A549 (cell line): Measurements from ENCODE around the gene NAT8L. TPM values are rescaled to one million over a fixed set of nuclear protein-coding genes. Genes with fewer than 3 reads are reported as not detected.

Experiments used
- ATAC-seq, 2 experiments: fragments of 200-7000 bp in 1 of 2; fragments of >200 bp in 1 of 2; cut with Nextera tagmentation in 1 of 2; cut with Tn5 transposase in 1 of 2; 3 replicates each; pipeline versions ENCODE4 v1.8.0 to v1.9.1; 2018 to 2020; ENCODE audit warnings: mild to moderate bottlenecking in 1 of 2, moderate library complexity in 1 of 2
- CTCF ChIA-PET: fragments of 300-600 bp; sonication (Branson Sonifier 250); formaldehyde crosslinking; extraction: SDS; loops from one replicate; lab custom pipeline; 2021; ENCODE audit warnings: antibody characterized with exemption, inconsistent platforms; lab: Yijun Ruan, JAX
- POLR2A ChIA-PET: fragments of 350-600 bp; formaldehyde crosslinking; extraction: SDS; loops from one replicate; lab custom pipeline; 2021; ENCODE audit warnings: antibody characterized with exemption, inconsistent platforms; lab: Yijun Ruan, JAX
- DNase-seq, 2 experiments: peaks; one replicate each; pipeline versions ENCODE4 v3.0.0 to v3.0.0-alpha.2; 2011 to 2016; ENCODE audit warnings: low read depth in 1 of 2, low spot score in 1 of 2
- FAIRE-seq: peaks from 2 replicates; lab custom pipeline; 2011; peaks lifted over from hg19 to GRCh38; lab: Jason Lieb, UNC
- H3K27ac ChIP-seq, 2 experiments: fragments of >200 bp; sonication (Bioruptor Twin); formaldehyde crosslinking; 3 replicates each; pipeline ENCODE4 v1.5.1; 2016 to 2017
- H3K4me1 ChIP-seq: fragments of >200 bp; sonication (Bioruptor Twin); formaldehyde crosslinking; 3 replicates; pipeline ENCODE4 v1.6.1; 2016
- H3K4me2 ChIP-seq: fragments of >200 bp; sonication (Bioruptor Twin); formaldehyde crosslinking; 3 replicates; pipeline ENCODE4 v1.6.1; 2016
- H3K4me3 ChIP-seq: fragments of >200 bp; sonication (Bioruptor Twin); formaldehyde crosslinking; 3 replicates; pipeline ENCODE4 v1.5.1; 2016
- H3K9me3 ChIP-seq: fragments of >200 bp; sonication (Bioruptor Twin); formaldehyde crosslinking; 3 replicates; pipeline ENCODE4 v1.6.1; 2016
- BCL3 ChIP-seq: fragments of >200 bp; sonication (Bioruptor Twin); formaldehyde crosslinking; IDR thresholded peaks from 3 replicates; pipeline ENCODE4 v1.6.1; 2016
- BHLHE40 ChIP-seq: IDR thresholded peaks from 2 replicates; pipeline ENCODE4 v1.6.1; 2012; ENCODE audit warnings: low read depth, low read length, inconsistent platforms
- CBX2 ChIP-seq: fragments of 200-600 bp; sonication (generic); IDR thresholded peaks from 2 replicates; pipeline ENCODE4 v1.6.1; 2016; ENCODE audit warnings: low read depth, mild to moderate bottlenecking, borderline replicate concordance
- CEBPB ChIP-seq, 2 experiments: fragments of >200 bp in 1 of 2; sonication (Bioruptor Twin) in 1 of 2; formaldehyde crosslinking in 1 of 2; IDR thresholded peaks; 2 replicates each; pipeline ENCODE4 v1.6.1; 2012 to 2016
- EHF ChIP-seq: fragments of 250-450 bp; sonication (Bioruptor Pico); IDR thresholded peaks from 2 replicates; pipeline ENCODE4 v1.5.0; 2020; ENCODE audit warnings: mild to moderate bottlenecking
- EP300 ChIP-seq, 2 experiments: fragments of >200 bp; sonication (Bioruptor Twin); formaldehyde crosslinking; IDR thresholded peaks; 2 replicates in 1 of 2; 3 replicates in 1 of 2; pipeline ENCODE4 v1.6.1; 2016 to 2017
- FOSB ChIP-seq: fragments of 250-450 bp; sonication (Bioruptor Pico); IDR thresholded peaks from 2 replicates; pipeline ENCODE4 v1.5.0; 2020; ENCODE audit warnings: mild to moderate bottlenecking, moderate library complexity
- GATA3 ChIP-seq: IDR thresholded peaks from 2 replicates; pipeline ENCODE4 v1.6.1; 2012; ENCODE audit warnings: borderline replicate concordance
- HOXB5 ChIP-seq: fragments of 250-450 bp; sonication (Bioruptor Pico); IDR thresholded peaks from 2 replicates; pipeline ENCODE4 v1.5.0; 2020; ENCODE audit warnings: mild to moderate bottlenecking, moderate library complexity
- KDM1A ChIP-seq: fragments of 200-600 bp; sonication (generic); IDR thresholded peaks from 2 replicates; pipeline ENCODE4 v1.6.1; 2016; ENCODE audit warnings: low read depth, mild to moderate bottlenecking
- MAZ ChIP-seq: fragments of 150-350 bp; IDR thresholded peaks from 2 replicates; pipeline ENCODE4 v1.6.1; 2014; ENCODE audit warnings: antibody characterized with exemption, low read depth, low read length, borderline replicate concordance
- NPAS2 ChIP-seq: fragments of 250-450 bp; sonication (Bioruptor Pico); IDR thresholded peaks from 2 replicates; pipeline ENCODE4 v1.8.0; 2022; ENCODE audit warnings: mild to moderate bottlenecking, moderate library complexity, borderline replicate concordance
- PBX3 ChIP-seq: IDR thresholded peaks from 2 replicates; pipeline ENCODE4 v1.6.1; 2012
- PHF8 ChIP-seq: fragments of 200-600 bp; sonication (generic); IDR thresholded peaks from 2 replicates; pipeline ENCODE4 v1.6.1; 2016; ENCODE audit warnings: low read depth, mild to moderate bottlenecking, antibody characterized with exemption, moderate library complexity, borderline replicate concordance
- RAD21 ChIP-seq, 2 experiments: fragments of >200 bp in 1 of 2; sonication (Bioruptor Twin) in 1 of 2; formaldehyde crosslinking in 1 of 2; IDR thresholded peaks in 1 of 2; conservative IDR thresholded peaks in 1 of 2; 2 replicates in 1 of 2; 3 replicates in 1 of 2; pipeline ENCODE4 v1.6.1; 2012 to 2018; ENCODE audit warnings: inconsistent platforms in 1 of 2
- RARB ChIP-seq: fragments of 250-450 bp; sonication (Bioruptor Pico); IDR thresholded peaks from 2 replicates; pipeline ENCODE4 v1.8.0; 2021; ENCODE audit warnings: mild to moderate bottlenecking, moderate library complexity
- RCOR1 ChIP-seq: fragments of 150-350 bp; IDR thresholded peaks from 2 replicates; pipeline ENCODE4 v1.6.1; 2014; ENCODE audit warnings: antibody characterized with exemption, low read length, low read depth
- RNF2 ChIP-seq: fragments of 200-600 bp; sonication (generic); IDR thresholded peaks from 2 replicates; pipeline ENCODE4 v1.6.1; 2016; ENCODE audit warnings: low read depth, mild to moderate bottlenecking, antibody characterized with exemption, moderate library complexity, borderline replicate concordance
- SREBF2 ChIP-seq: fragments of 450-650 bp; IDR thresholded peaks from 2 replicates; pipeline ENCODE4 v1.6.1; 2014; ENCODE audit warnings: mild to moderate bottlenecking, moderate library complexity
- TP53 ChIP-seq: fragments of 250-450 bp; sonication (Bioruptor Pico); IDR thresholded peaks from 2 replicates; pipeline ENCODE4 v1.5.0; 2021; ENCODE audit warnings: mild to moderate bottlenecking, moderate library complexity
- USF2 ChIP-seq: fragments of 450-650 bp; IDR thresholded peaks from 2 replicates; pipeline ENCODE4 v1.6.1; 2014; ENCODE audit warnings: antibody characterized with exemption
- ZC3H11A ChIP-seq: fragments of 450-650 bp; IDR thresholded peaks from 2 replicates; pipeline ENCODE4 v1.6.1; 2014; ENCODE audit warnings: antibody characterized with exemption, mild to moderate bottlenecking
- WGBS: methylation state at CpG from one replicate; pipeline ENCODE4 v1.1.6; 2017; ENCODE audit errors: missing lambda C conversion rate; 5-methylcytosine and 5-hydroxymethylcytosine counted together
- polyA plus RNA-seq, 4 experiments: library from polyadenylated mRNA; depleted of rRNA in 3 of 4; stranded (reverse); fragments of >200 nt; fragmentation: RNase III in 1 of 4; extraction: RNeasy Plus Mini Kit Qiagen cat#74134 plus additional on column Dnase treatment in 1 of 4; gene quantifications; 2 replicates in 3 of 4; 3 replicates in 1 of 4; pipeline ENCODE4 v1.2.3, GENCODE V29; 2011 to 2017
- TF ChIP-seq, protein P1 (sequence below): fragments of 250-450 bp; sonication (Bioruptor Pico); IDR thresholded peaks from 2 replicates; pipeline ENCODE4 v1.5.0; 2021; ENCODE audit warnings: mild to moderate bottlenecking, moderate library complexity, borderline replicate concordance
- TF ChIP-seq, protein P2 (sequence below): fragments of 250-450 bp; sonication (Bioruptor Pico); IDR thresholded peaks from 2 replicates; pipeline ENCODE4 v1.5.0; 2020; ENCODE audit warnings: low read depth, mild to moderate bottlenecking, moderate library complexity

The NAT8L gene
- polyA plus RNA-seq, 2 of the 4 experiments (the other 2 are of a cell fraction) = 2.6 to 8.2 TPM

DNA sequence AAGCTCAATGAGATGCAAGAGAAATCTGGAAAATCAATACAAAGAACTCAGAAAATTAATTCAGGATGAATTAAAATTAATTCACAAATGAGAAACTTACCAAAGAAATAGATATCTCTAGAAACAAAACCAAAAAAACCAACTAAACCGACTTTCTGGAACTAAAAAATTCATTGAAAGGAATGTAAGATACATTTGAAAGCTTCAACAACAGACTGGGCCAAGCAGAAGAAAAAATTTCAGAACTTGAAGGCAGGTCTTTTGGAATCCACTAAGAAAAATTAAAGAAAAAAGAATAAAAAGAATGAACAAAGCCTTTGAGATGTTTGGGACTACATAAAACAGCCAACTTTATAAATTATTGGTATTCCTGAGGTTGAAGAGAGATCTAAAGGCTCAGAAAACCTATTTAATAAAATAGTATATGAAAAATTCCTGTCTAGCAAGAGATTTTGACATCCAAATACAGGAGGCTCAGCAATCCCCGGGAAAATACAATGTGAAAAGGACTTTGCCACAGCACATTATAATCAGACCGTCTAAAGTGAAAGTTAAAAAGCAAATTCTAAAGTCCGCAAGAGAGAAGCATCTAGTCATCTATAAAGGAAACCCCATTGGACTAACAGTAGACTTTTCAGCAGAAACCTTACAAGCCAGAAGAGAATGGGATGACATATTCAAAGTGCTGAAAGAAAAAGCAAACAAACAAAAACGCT lies 44.2 kb downstream of the NAT8L start:
- DNase-seq (no peak), FAIRE-seq (no peak), ATAC-seq (no peak)
- TF ChIP-seq ZC3H11A (no peak), FOSB (CRISPR knock-in tag) (no peak), MAZ (no peak), KDM1A (no peak), RARB (no peak), CBX2 (no peak), RNF2 (no peak), PHF8 (no peak), USF2 (no peak), EP300 (IDR thresholded peaks at IDR 0.05) (no peak), GATA3 (no peak), HOXB5 (CRISPR knock-in tag) (no peak), RAD21 (conservative IDR thresholded peaks at IDR 0.05 in 1 of 2, IDR thresholded peaks at IDR 0.05 in 1 of 2) (no peak), RCOR1 (no peak), NPAS2 (CRISPR knock-in tag) (no peak)
- TF ChIP-seq, protein P1, sequence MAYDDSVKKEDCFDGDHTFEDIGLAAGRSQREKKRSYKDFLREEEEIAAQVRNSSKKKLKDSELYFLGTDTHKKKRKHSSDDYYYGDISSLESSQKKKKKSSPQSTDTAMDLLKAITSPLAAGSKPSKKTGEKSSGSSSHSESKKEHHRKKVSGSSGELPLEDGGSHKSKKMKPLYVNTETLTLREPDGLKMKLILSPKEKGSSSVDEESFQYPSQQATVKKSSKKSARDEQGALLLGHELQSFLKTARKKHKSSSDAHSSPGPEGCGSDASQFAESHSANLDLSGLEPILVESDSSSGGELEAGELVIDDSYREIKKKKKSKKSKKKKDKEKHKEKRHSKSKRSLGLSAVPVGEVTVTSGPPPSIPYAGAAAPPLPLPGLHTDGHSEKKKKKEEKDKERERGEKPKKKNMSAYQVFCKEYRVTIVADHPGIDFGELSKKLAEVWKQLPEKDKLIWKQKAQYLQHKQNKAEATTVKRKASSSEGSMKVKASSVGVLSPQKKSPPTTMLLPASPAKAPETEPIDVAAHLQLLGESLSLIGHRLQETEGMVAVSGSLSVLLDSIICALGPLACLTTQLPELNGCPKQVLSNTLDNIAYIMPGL = no peak
- no peaks in the 10 kb centered on the region for H3K4me1 ChIP-seq
- no peak overlapping the region for H3K4me3 ChIP-seq
- 38% methylated on average over 5 of the region's 5 CpGs for WGBS
- peaks cover 15% of the 10 kb centered on the region; the same call in 2 of the 3 replicates for H3K9me3 ChIP-seq
- ChIA-PET CTCF (no interaction called here), POLR2A (no interaction called here)
- no peak overlapping the region for H3K27ac ChIP-seq
- no peak overlapping the region for H3K4me2 ChIP-seq

- ChIA-PET POLR2A (no interaction called here), CTCF (no interaction called here)
- peaks cover 15% of the 10 kb centered on the region; the same call in 2 of the 3 replicates for H3K9me3 ChIP-seq
- no peak overlapping the region for H3K4me3 ChIP-seq
- WGBS = 38% methylated on average over 2 of the region's 2 CpGs
- no peak overlapping the region for H3K4me2 ChIP-seq
- H3K27ac ChIP-seq = no peak overlapping the region
- ATAC-seq = no peak
- no peaks in the 10 kb centered on the region for H3K4me1 ChIP-seq
- no peak for TF ChIP-seq PBX3
- no peak for TF ChIP-seq RAD21 (conservative IDR thresholded peaks at IDR 0.05 in 1 of 2, IDR thresholded peaks at IDR 0.05 in 1 of 2)
- TF ChIP-seq, protein P2, sequence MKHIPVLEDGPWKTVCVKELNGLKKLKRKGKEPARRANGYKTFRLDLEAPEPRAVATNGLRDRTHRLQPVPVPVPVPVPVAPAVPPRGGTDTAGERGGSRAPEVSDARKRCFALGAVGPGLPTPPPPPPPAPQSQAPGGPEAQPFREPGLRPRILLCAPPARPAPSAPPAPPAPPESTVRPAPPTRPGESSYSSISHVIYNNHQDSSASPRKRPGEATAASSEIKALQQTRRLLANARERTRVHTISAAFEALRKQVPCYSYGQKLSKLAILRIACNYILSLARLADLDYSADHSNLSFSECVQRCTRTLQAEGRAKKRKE (CRISPR knock-in tag) = no peak
- TF ChIP-seq KDM1A = no peak
- TF ChIP-seq RCOR1 = no peak
- no peak for TF ChIP-seq SREBF2
- TF ChIP-seq CEBPB (IDR thresholded peaks at IDR 0.05) = no peak
- no peak for TF ChIP-seq BHLHE40
- no peak for TF ChIP-seq BCL3
- no peak for TF ChIP-seq TP53 (CRISPR knock-in tag)
- TF ChIP-seq EHF (CRISPR knock-in tag) = no peak
- TF ChIP-seq EP300 (IDR thresholded peaks at IDR 0.05) = no peak
- no peak for TF ChIP-seq GATA3
- TF ChIP-seq, all 56 proteins: peak for 0
- FAIRE-seq (no peak), DNase-seq (no peak)
These were observed 44.9 kb downstream of the NAT8L start for GRCh38 chr4:2103843-2104547.
